Measurements from ENCODE around the gene IRGC.

The IRGC gene

GRCh38 chr19:43743059-43743458 is 27.2 kb downstream of the IRGC start:
- TF ChIP-seq FOXP2 (optimal IDR thresholded peaks at IDR 0.05; ENCODE audit: borderline replicate concordance, extremely low read depth, extremely low read length, insufficient read depth) (no peak), REST (IDR thresholded peaks at IDR 0.05; ENCODE audit: insufficient read depth in 1 of 2, low read depth in 2 of 2, low read length in 2 of 2) (no peak), TAF1 (IDR thresholded peaks at IDR 0.05; ENCODE audit: borderline replicate concordance, insufficient read depth, low read length) (no peak), SIN3A (IDR thresholded peaks at IDR 0.05; ENCODE audit: borderline replicate concordance, insufficient read depth, low read length) (no peak), POLR2AphosphoS5 (IDR thresholded peaks at IDR 0.05; ENCODE audit: low read depth, low read length) (no peak)

GRCh38 chr19:43747557-43748204 is 31.8 kb downstream of the IRGC start:
- TF ChIP-seq POLR2AphosphoS5 (IDR thresholded peaks at IDR 0.05; ENCODE audit: low read depth, low read length) (no peak), SIN3A (IDR thresholded peaks at IDR 0.05; ENCODE audit: borderline replicate concordance, insufficient read depth, low read length) (no peak), TAF1 (IDR thresholded peaks at IDR 0.05; ENCODE audit: borderline replicate concordance, insufficient read depth, low read length) (no peak), FOXP2 (optimal IDR thresholded peaks at IDR 0.05; ENCODE audit: borderline replicate concordance, extremely low read depth, extremely low read length, insufficient read depth) (no peak), REST (IDR thresholded peaks at IDR 0.05; ENCODE audit: insufficient read depth in 1 of 2, low read depth in 2 of 2, low read length in 2 of 2) (no peak)

GRCh38 chr19:43748205-43748594 is 32.3 kb downstream of the IRGC start:
- no peak for TF ChIP-seq REST (IDR thresholded peaks at IDR 0.05; ENCODE audit: insufficient read depth in 1 of 2, low read depth in 2 of 2, low read length in 2 of 2)
- TF ChIP-seq POLR2AphosphoS5 (IDR thresholded peaks at IDR 0.05; ENCODE audit: low read depth, low read length), result no peak
- no peak for TF ChIP-seq SIN3A (IDR thresholded peaks at IDR 0.05; ENCODE audit: borderline replicate concordance, insufficient read depth, low read length)
- TF ChIP-seq FOXP2 (optimal IDR thresholded peaks at IDR 0.05; ENCODE audit: borderline replicate concordance, extremely low read depth, extremely low read length, insufficient read depth), result no peak
- TF ChIP-seq TAF1 (IDR thresholded peaks at IDR 0.05; ENCODE audit: borderline replicate concordance, insufficient read depth, low read length), result no peak

- TF ChIP-seq SIN3A (IDR thresholded peaks at IDR 0.05; ENCODE audit: borderline replicate concordance, insufficient read depth, low read length), result no peak
- no peak for TF ChIP-seq FOXP2 (optimal IDR thresholded peaks at IDR 0.05; ENCODE audit: borderline replicate concordance, extremely low read depth, extremely low read length, insufficient read depth)
- TF ChIP-seq TAF1 (IDR thresholded peaks at IDR 0.05; ENCODE audit: borderline replicate concordance, insufficient read depth, low read length), result no peak
- TF ChIP-seq POLR2AphosphoS5 (IDR thresholded peaks at IDR 0.05; ENCODE audit: low read depth, low read length), result no peak
- TF ChIP-seq REST (IDR thresholded peaks at IDR 0.05; ENCODE audit: insufficient read depth in 1 of 2, low read depth in 2 of 2, low read length in 2 of 2), result no peak
These were observed 32.8 kb downstream of the IRGC start for GRCh38 chr19:43748685-43749084.
